ENCODE data around the gene KCP.

The KCP gene

GRCh38 chr7:128841171-128841690 lies 69.3 kb downstream of the KCP start:
- 94% methylated on average over 14 of the region's 17 CpGs for WGBS (ENCODE audit: insufficient coverage)
- Histone ChIP-seq H3K36me3 (ENCODE audit: control insufficient read depth in 4 of 4, insufficient read depth in 4 of 4, low read length in 3 of 4) (no peaks in the 10 kb centered on the region), H3K9me3 (ENCODE audit: control extremely low read depth in 1 of 5, control insufficient read depth in 4 of 5, insufficient read depth in 2 of 5, low read depth in 1 of 5, low read length in 4 of 5) (no peaks in the 10 kb centered on the region), H3K4me1 (ENCODE audit: control extremely low read depth in 1 of 4, control insufficient read depth in 4 of 4, insufficient read depth in 4 of 4, low read length in 3 of 4) (peaks cover 0 to 6% (median 2%) of the 10 kb centered on the region in 4 experiments), H3K27me3 (replicated peaks in 2 of 5; ENCODE audit: control insufficient read depth in 4 of 5, insufficient read depth in 5 of 5, low read length in 4 of 5) (no peaks in the 10 kb centered on the region), H3K27ac (ENCODE audit: insufficient read depth in 1 of 2, low read depth in 1 of 2, low read length in 2 of 2, poor library complexity in 1 of 2, severe bottlenecking in 2 of 2) (no peak overlapping the region), H3K4me3 (ENCODE audit: control insufficient read depth in 1 of 7, extremely low read depth in 1 of 7, insufficient read depth in 4 of 7, low read depth in 2 of 7, low read length in 6 of 7) (no peak overlapping the region)
- DNase-seq = no peak
- ChIA-PET POLR2A (no interaction called here), CTCF (interaction anchor here (0.9 to 8.1 kb wide), 10 partner anchors 9 to 363 kb away, joined by 3 to 83 read pairs (median 3); no protein-coding TSS in a partner anchor)

GRCh38 chr7:128840326-128841170 lies 70.0 kb downstream of the KCP start:
- CTCF ChIA-PET = interaction anchor here (1.0 to 8.1 kb wide), 7 partner anchors 8 to 46 kb away, joined by 3 to 83 read pairs (median 4); no protein-coding TSS in a partner anchor
- Histone ChIP-seq H3K27ac (ENCODE audit: insufficient read depth in 1 of 2, low read depth in 1 of 2, low read length in 2 of 2, poor library complexity in 1 of 2, severe bottlenecking in 2 of 2) (no peak overlapping the region), H3K36me3 (ENCODE audit: control insufficient read depth in 4 of 4, insufficient read depth in 4 of 4, low read length in 3 of 4) (no peaks in the 10 kb centered on the region), H3K9me3 (ENCODE audit: control extremely low read depth in 1 of 5, control insufficient read depth in 4 of 5, insufficient read depth in 2 of 5, low read depth in 1 of 5, low read length in 4 of 5) (no peaks in the 10 kb centered on the region), H3K4me1 (ENCODE audit: control extremely low read depth in 1 of 4, control insufficient read depth in 4 of 4, insufficient read depth in 4 of 4, low read length in 3 of 4) (peaks cover 0 to 6% (median 2%) of the 10 kb centered on the region in 4 experiments), H3K27me3 (replicated peaks in 2 of 5; ENCODE audit: control insufficient read depth in 4 of 5, insufficient read depth in 5 of 5, low read length in 4 of 5) (no peaks in the 10 kb centered on the region), H3K4me3 (ENCODE audit: control insufficient read depth in 1 of 7, extremely low read depth in 1 of 7, insufficient read depth in 4 of 7, low read depth in 2 of 7, low read length in 6 of 7) (no peak overlapping the region)
- 97% methylated on average over 20 of the region's 23 CpGs for WGBS (ENCODE audit: insufficient coverage)
- no peak for DNase-seq
- POLR2A ChIA-PET = no interaction called here

- no peaks in the 10 kb centered on the region for H3K9me3 ChIP-seq (ENCODE audit: control extremely low read depth in 1 of 5, control insufficient read depth in 4 of 5, insufficient read depth in 2 of 5, low read depth in 1 of 5, low read length in 4 of 5)
- 98% methylated on average over 9 of the region's 13 CpGs for WGBS (ENCODE audit: insufficient coverage)
- no peak overlapping the region for H3K27ac ChIP-seq (ENCODE audit: insufficient read depth in 1 of 2, low read depth in 1 of 2, low read length in 2 of 2, poor library complexity in 1 of 2, severe bottlenecking in 2 of 2)
- CTCF ChIA-PET = interaction anchor here (1.3 to 8.1 kb wide), 3 partner anchors 11 to 41 kb away, joined by 3 to 83 read pairs (median 4); no protein-coding TSS in a partner anchor
- no peaks in the 10 kb centered on the region for H3K27me3 ChIP-seq (replicated peaks in 2 of 5; ENCODE audit: control insufficient read depth in 4 of 5, insufficient read depth in 5 of 5, low read length in 4 of 5)
- POLR2A ChIA-PET = no interaction called here
- DNase-seq = no peak
- H3K4me1 ChIP-seq (ENCODE audit: control extremely low read depth in 1 of 4, control insufficient read depth in 4 of 4, insufficient read depth in 4 of 4, low read length in 3 of 4) = peaks cover 0 to 6% (median 2%) of the 10 kb centered on the region in 4 experiments
- H3K4me3 ChIP-seq (ENCODE audit: control insufficient read depth in 1 of 7, extremely low read depth in 1 of 7, insufficient read depth in 4 of 7, low read depth in 2 of 7, low read length in 6 of 7) = no peak overlapping the region
- no peaks in the 10 kb centered on the region for H3K36me3 ChIP-seq (ENCODE audit: control insufficient read depth in 4 of 4, insufficient read depth in 4 of 4, low read length in 3 of 4)
These were observed 70.7 kb downstream of the KCP start for GRCh38 chr7:128839751-128840177.

GRCh38 chr7:128838981-128839731 lies 71.4 kb downstream of the KCP start:
- no peak for DNase-seq
- Histone ChIP-seq H3K4me1 (ENCODE audit: control extremely low read depth in 1 of 4, control insufficient read depth in 4 of 4, insufficient read depth in 4 of 4, low read length in 3 of 4) (peaks cover 0 to 6% (median 2%) of the 10 kb centered on the region in 4 experiments), H3K4me3 (ENCODE audit: control insufficient read depth in 1 of 7, extremely low read depth in 1 of 7, insufficient read depth in 4 of 7, low read depth in 2 of 7, low read length in 6 of 7) (no peak overlapping the region), H3K27me3 (replicated peaks in 2 of 5; ENCODE audit: control insufficient read depth in 4 of 5, insufficient read depth in 5 of 5, low read length in 4 of 5) (no peaks in the 10 kb centered on the region), H3K27ac (ENCODE audit: insufficient read depth in 1 of 2, low read depth in 1 of 2, low read length in 2 of 2, poor library complexity in 1 of 2, severe bottlenecking in 2 of 2) (no peak overlapping the region), H3K36me3 (ENCODE audit: control insufficient read depth in 4 of 4, insufficient read depth in 4 of 4, low read length in 3 of 4) (no peaks in the 10 kb centered on the region), H3K9me3 (ENCODE audit: control extremely low read depth in 1 of 5, control insufficient read depth in 4 of 5, insufficient read depth in 2 of 5, low read depth in 1 of 5, low read length in 4 of 5) (no peaks in the 10 kb centered on the region)
- CTCF ChIA-PET = interaction anchor here (1.3 to 8.1 kb wide), 2 partner anchors 11 to 42 kb away, joined by 4 to 83 read pairs; no protein-coding TSS in a partner anchor
- POLR2A ChIA-PET = no interaction called here
- WGBS (ENCODE audit: insufficient coverage) = 96% methylated on average over 15 of the region's 17 CpGs

- Histone ChIP-seq H3K27me3 (replicated peaks in 2 of 5; ENCODE audit: control insufficient read depth in 4 of 5, insufficient read depth in 5 of 5, low read length in 4 of 5) (no peaks in the 10 kb centered on the region), H3K9me3 (ENCODE audit: control extremely low read depth in 1 of 5, control insufficient read depth in 4 of 5, insufficient read depth in 2 of 5, low read depth in 1 of 5, low read length in 4 of 5) (no peaks in the 10 kb centered on the region), H3K27ac (ENCODE audit: insufficient read depth in 1 of 2, low read depth in 1 of 2, low read length in 2 of 2, poor library complexity in 1 of 2, severe bottlenecking in 2 of 2) (no peak overlapping the region), H3K4me3 (ENCODE audit: control insufficient read depth in 1 of 7, extremely low read depth in 1 of 7, insufficient read depth in 4 of 7, low read depth in 2 of 7, low read length in 6 of 7) (no peak overlapping the region), H3K36me3 (ENCODE audit: control insufficient read depth in 4 of 4, insufficient read depth in 4 of 4, low read length in 3 of 4) (no peaks in the 10 kb centered on the region), H3K4me1 (ENCODE audit: control extremely low read depth in 1 of 4, control insufficient read depth in 4 of 4, insufficient read depth in 4 of 4, low read length in 3 of 4) (peaks cover 0 to 12% (median 8%) of the 10 kb centered on the region in 4 experiments)
- WGBS (ENCODE audit: insufficient coverage) = 95% methylated on average over 22 of the region's 22 CpGs
- CTCF ChIA-PET = no interaction called here
- POLR2A ChIA-PET = no interaction called here
- no peak for DNase-seq
These were observed 72.3 kb downstream of the KCP start for GRCh38 chr7:128838109-128838779.

GRCh38 chr7:128837521-128837921 lies 73.0 kb downstream of the KCP start:
- H3K4me3 ChIP-seq (ENCODE audit: control insufficient read depth in 1 of 7, extremely low read depth in 1 of 7, insufficient read depth in 4 of 7, low read depth in 2 of 7, low read length in 6 of 7) = no peak overlapping the region
- ChIA-PET POLR2A (no interaction called here), CTCF (no interaction called here)
- no peak overlapping the region for H3K27ac ChIP-seq (ENCODE audit: insufficient read depth in 1 of 2, low read depth in 1 of 2, low read length in 2 of 2, poor library complexity in 1 of 2, severe bottlenecking in 2 of 2)
- no peak for DNase-seq
- peaks cover 0 to 20% (median 15%) of the 10 kb centered on the region in 4 experiments for H3K4me1 ChIP-seq (ENCODE audit: control extremely low read depth in 1 of 4, control insufficient read depth in 4 of 4, insufficient read depth in 4 of 4, low read length in 3 of 4)
- no peaks in the 10 kb centered on the region for H3K36me3 ChIP-seq (ENCODE audit: control insufficient read depth in 4 of 4, insufficient read depth in 4 of 4, low read length in 3 of 4)
- no peaks in the 10 kb centered on the region for H3K9me3 ChIP-seq (ENCODE audit: control extremely low read depth in 1 of 5, control insufficient read depth in 4 of 5, insufficient read depth in 2 of 5, low read depth in 1 of 5, low read length in 4 of 5)
- H3K27me3 ChIP-seq (replicated peaks in 2 of 5; ENCODE audit: control insufficient read depth in 4 of 5, insufficient read depth in 5 of 5, low read length in 4 of 5) = no peaks in the 10 kb centered on the region
- 95% methylated on average over 16 of the region's 16 CpGs for WGBS (ENCODE audit: insufficient coverage)
